GM03348 (cell line): ENCODE results near the gene CYLD.

Experiments
- DNase-seq: peaks from one replicate; pipeline ENCODE4 v3.0.0; 2012; ENCODE audit warnings: low spot score

CYLD gene

DNA sequence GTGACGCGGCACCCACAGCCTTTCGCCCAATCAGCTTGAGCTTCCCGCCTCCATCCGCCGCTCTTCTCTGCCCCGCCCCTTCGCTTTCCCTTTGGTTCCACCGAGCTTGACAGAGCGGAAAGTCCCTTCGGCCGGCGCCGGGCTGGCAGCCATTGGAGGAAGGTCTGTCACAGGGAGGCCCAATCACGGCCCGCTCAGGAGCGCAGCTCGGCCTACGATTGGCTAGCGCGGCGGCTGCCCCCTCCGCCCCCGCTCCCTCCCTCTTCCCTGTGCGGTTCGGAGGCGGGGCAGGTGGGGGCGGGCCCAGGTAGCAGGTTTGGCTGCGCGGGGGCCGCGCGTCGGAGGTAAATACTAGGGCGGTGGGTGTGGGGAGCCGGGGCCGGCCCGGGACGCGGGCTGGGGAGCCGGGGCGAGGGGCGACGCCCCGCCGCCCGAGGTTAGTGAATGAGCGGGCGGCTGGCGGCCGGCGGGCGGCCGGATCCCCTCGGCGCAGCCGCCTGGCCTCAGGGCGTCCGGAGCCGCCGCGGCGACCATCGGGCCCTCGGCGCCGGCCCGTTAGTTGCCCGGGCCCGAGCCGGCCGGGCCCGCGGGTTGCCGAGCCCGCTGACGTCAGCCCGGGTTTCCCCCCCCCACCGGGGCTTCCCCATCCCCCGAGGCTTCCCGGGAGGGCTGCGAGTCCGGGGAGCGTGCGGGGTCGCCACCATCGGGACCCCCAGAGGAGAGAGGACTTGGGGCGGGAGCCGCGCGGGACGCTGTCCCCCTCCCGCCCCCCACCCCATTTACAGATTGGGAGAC lies at the start of gene CYLD:
Gene CYLD, plus strand, starts transcription at position 306 of the 795 bp plus-strand sequence. CDS start 7,613 bp downstream, outside the sequence.
- peak; percentile 100 for DNase-seq

DNA sequence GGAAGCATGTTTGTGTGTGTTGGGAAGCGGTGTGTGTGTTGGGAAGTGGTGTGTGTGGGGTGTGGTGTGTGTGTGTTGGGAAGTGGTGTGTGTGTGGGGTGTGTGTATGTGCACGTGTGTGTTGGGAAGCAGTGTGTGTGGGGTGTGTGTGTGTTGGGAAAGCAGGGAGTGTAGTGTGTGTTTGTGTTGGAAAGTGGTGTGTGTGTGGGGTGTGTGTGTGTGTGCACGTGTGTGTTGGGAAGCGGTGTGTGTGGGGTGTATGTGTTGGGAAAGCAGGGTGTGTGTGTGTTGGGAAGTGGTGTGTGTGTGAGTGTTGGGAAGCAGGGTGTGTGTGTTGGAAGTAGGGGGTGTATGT lies 49.3 kb upstream of the CYLD start:
- no peak for DNase-seq

GRCh38 chr16:50692999-50693781 lies 48.7 kb upstream of the CYLD start, which contains the start of gene NOD2:
Gene NOD2 (plus strand): TSS chr16:50693606. CDS start chr16:50699496, 5,890 bp downstream.
- DNase-seq, result peak; percentile 76

DNA sequence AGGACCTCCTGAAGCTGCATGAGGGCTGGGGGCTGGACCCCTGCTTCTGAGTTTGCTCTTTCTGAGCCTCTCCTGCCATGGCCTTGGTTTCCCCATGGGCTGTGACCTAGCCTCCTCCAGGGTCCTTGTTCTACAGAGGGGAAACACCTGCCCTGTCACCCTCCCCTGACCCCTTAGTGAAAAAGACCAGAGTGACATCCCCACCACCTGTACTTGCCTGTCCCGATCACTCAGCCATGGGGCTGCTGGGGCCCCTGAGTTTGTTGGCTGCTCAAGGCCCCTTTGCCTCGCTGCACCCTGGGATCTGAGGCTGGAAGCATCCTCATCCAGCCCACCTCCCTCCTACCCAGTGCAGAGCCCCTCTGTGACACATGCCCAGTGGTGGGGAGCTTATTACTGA lies 47.7 kb upstream of the CYLD start:
- DNase-seq, result no peak

- DNase-seq, result no peak
These were observed 46.6 kb upstream of the CYLD start for GRCh38 chr16:50695017-50696000.

GRCh38 chr16:50696126-50696525 lies 45.8 kb upstream of the CYLD start:
- DNase-seq, result no peak

DNA sequence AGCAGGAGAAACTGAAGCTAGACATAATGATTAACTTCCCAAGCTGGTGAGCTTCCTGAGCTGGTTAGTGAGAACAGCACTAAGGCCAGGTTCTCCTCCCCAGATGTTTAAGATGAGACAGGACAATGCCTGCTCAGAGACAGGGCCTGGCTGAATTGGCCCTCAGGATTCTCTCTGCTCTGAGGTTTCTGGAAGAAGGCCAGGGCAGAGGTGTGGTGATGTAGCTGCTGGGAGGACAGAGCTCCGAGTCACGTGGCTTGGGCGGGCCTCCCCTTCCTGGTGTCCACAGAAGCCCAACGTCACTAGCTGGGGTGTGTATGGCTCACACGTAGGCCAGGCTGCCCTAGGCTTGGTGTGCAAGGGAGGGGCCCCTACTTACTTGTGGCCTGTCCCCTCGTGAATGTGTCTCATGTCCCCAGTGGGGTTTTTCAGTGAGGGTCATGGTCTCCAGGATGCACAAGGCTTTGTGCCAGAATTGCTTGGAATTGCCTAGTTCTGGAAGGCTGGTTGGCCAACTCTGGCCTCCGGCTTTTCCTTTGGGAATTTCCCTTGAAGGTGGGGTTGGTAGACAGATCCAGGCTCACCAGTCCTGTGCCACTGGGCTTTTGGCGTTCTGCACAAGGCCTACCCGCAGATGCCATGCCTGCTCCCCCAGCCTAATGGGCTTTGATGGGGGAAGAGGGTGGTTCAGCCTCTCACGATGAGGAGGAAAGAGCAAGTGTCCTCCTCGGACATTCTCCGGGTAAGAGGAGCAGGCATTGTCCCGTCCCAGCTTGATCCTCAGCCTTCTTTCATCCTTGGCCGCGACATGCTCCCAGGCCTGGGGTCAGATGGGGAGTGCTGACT lies 45.1 kb upstream of the CYLD start:
- peak; percentile 31 for DNase-seq

GRCh38 chr16:50697421-50697715 lies 44.5 kb upstream of the CYLD start:
- DNase-seq, result no peak

DNA sequence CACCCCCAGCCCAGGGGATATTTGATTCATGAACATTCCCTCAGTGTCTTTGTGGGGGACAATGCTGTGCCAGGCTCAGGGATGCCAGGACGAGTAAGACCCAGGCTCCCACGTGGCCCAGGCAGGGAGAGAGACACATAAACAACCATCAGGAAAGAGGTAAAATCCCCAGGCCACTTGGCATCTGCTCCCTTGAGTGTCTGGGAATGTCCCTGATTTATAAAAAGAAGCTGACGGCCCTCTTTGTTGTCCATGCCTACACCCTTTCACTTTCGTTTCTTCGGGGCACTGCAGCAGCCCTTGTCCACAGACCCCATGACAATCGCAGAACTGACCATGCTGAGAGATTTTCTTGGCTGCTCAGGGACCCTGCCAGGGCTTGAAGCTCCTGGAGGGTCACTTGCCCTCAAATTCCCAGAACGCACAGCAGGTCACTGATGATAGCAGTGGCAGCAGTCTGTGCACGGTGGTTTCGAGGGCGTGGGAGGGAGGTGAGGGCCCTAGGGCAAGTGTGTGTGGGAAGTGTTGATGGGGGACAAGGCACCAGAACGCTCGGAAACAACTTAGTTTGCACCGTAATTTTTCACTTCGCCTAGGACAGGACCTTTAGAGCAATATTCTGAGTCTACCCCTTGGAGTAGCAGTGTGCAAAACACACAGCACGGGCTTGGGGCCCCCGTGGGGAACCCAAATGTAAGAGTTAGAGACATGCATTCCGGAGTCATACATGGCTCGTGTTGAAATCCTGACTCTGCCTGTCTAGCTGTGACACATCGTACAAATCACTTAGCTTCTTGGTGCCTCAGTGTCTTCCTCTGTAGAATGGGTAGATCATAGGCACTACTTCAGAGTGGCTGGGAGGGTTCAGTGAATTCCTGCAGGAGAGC lies 43.8 kb upstream of the CYLD start:
- no peak for DNase-seq

- no peak for DNase-seq
These were observed 42.3 kb upstream of the CYLD start for GRCh38 chr16:50699326-50700159.

DNA sequence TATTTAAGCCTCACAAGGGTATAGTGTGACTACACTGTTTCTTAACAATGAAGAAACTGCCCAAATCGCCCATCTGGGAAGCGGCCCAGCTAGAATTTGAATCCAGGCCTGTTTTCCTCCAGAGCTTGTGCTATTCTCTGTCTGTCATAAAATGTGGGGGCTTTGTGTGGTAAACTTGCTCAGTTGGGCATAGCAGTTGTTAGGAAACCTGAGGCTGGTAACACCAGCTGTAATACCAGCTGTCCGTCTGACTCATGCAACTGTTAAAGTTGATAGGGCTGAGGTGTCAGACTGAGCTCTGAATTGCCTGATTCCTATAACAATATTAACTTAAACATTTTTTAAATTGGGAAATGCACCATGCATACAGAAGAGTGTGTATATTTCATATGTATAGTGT lies 39.2 kb upstream of the CYLD start:
- DNase-seq, result no peak

- no peak for DNase-seq
These were observed 37.6 kb upstream of the CYLD start for GRCh38 chr16:50704245-50704644.

DNA sequence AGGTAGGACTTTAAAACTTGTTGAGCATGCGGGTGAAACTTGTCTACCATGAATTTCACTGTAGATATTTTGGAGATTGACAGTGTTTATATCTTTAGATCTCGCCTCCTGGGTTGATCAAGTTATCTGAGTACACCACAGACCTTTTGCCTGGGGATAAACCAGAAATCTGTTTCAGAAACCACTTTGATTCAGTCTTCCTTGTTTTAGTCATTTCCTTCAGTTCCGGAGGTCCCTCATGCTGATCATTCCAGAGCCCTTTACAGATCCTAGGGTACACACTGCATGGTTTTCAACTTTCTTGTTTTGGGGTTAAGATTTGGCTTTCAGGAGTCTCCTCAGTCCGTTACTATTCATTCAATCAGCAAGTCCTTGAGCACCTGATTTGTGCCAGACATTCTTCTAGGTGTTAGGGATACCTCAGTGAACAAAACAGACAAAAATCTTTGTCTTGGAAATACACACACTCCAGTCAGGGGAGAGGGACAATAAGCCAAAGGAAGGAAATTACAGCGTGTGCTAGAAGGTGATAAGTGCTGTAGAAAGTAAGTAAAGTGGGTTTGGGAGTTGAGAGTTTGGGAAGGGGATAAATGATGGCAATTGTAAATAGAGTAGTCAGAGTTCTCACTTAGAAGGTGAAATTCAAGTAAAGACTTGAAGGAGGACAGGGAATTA lies 36.3 kb upstream of the CYLD start:
- no peak for DNase-seq

DNA sequence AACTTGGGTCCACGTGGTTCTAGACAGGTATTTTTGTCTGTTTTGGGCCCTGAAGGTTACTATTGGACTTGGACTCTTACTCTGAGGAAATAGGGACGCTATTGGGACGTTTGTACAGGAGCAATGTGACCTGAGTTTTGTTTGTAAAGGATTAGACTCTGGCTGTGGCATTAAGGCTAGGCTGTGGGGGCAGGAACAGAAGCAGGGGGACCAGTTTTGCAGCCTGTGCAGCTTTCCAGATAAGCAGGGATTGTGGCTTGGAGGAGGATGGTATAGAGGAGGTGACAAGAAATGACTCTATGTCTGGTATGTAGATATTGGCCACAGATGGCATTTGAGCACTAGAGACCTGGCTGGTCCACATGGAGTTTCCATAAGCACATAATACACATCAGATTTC lies 35.6 kb upstream of the CYLD start:
- no peak for DNase-seq

- no peak for DNase-seq
These were observed 33.4 kb upstream of the CYLD start for GRCh38 chr16:50708373-50709060.

DNA sequence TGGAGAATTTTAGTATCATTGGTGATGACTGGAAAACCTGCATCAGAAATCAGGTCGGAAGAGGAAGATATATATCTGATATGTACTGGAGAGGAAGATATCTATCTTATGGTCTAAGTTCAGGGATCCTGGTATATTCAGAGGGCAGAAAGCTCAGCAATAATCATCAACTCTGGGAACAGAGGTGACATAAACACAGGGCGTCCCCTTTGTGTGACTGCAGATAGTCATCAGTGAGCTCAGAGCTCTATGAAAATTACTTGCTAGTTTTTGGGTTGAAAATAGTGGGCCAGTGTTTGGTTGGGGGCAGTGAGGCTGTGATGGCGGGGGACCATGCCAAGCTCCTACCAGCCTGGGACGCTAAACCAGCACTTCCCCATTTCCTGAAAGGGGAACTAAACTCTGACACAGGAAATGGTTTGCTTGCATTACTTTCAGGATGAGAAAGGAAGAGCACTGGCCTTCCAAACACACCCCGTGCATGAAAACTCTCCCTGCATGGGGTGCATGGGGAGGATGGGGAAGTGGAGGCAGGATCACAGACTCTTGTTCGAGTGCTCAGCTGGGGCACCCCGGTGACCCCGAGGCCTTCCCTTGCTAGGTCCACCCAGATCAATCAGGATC lies 32.7 kb upstream of the CYLD start:
- no peak for DNase-seq

- DNase-seq, result no peak
These were observed 31.9 kb upstream of the CYLD start for GRCh38 chr16:50709980-50710379.

DNA sequence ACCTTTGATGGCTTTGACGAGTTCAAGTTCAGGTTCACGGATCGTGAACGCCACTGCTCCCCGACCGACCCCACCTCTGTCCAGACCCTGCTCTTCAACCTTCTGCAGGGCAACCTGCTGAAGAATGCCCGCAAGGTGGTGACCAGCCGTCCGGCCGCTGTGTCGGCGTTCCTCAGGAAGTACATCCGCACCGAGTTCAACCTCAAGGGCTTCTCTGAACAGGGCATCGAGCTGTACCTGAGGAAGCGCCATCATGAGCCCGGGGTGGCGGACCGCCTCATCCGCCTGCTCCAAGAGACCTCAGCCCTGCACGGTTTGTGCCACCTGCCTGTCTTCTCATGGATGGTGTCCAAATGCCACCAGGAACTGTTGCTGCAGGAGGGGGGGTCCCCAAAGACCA lies 30.8 kb upstream of the CYLD start:
- no peak for DNase-seq
